Ovary (tissue), 9 donors: Measurements from ENCODE around the gene WDR35. TPM values are rescaled to one million over a fixed set of nuclear protein-coding genes. Genes with fewer than 3 reads are reported as not detected.

Experiments used
- DNase-seq, 5 donors: peaks; one replicate each; pipeline ENCODE4 v3.0.0-alpha.2; 2019 to 2020
- H3K27ac ChIP-seq, 2 donors: fragments of 200-600 bp; one replicate each; pipeline versions ENCODE4 v1.5.1 to v1.8.0; 2019 to 2022
- H3K27me3 ChIP-seq: fragments of 200-600 bp; one replicate; pipeline ENCODE4 v1.8.0; 2022
- H3K36me3 ChIP-seq: fragments of 200-600 bp; sonication (generic); one replicate; pipeline ENCODE4 v1.5.1; 2019
- H3K4me1 ChIP-seq: one replicate; pipeline ENCODE4 v1.8.1; 2013; ENCODE audit warnings: mild to moderate bottlenecking, moderate library complexity; ENCODE audit not compliant: insufficient read depth
- H3K4me3 ChIP-seq: fragments of 200-600 bp; sonication (generic); one replicate; pipeline ENCODE4 v1.5.1; 2017
- H3K9me3 ChIP-seq, 2 donors: fragments of 200-600 bp in 1 of 2; sonication (generic) in 1 of 2; one replicate each; pipeline versions ENCODE4 v1.5.1 to v1.8.1; 2013 to 2019; ENCODE audit warnings: mild to moderate bottlenecking in 1 of 2, moderate library complexity in 1 of 2
- EP300 ChIP-seq: sonication (generic); formaldehyde crosslinking; IDR thresholded peaks from one replicate; pipeline ENCODE4 v1.6.1; 2017; ENCODE audit warnings: antibody characterized with exemption
- POLR2A ChIP-seq: fragments of 450-650 bp; IDR thresholded peaks from one replicate; pipeline ENCODE4 v1.6.1; 2017; ENCODE audit warnings: antibody characterized with exemption, mild to moderate bottlenecking, moderate library complexity
- WGBS, 3 donors: extraction: QIAGEN DNeasy Blood & Tissue Kit in 1 of 3; methylation state at CpG; one replicate each; pipeline versions ENCODE4 v1.1.5 to v1.1.7; 2013 to 2017; 5-methylcytosine and 5-hydroxymethylcytosine counted together
- intact Hi-C, 4 donors: fragments of 100-400 bp; cut with DNase I; formaldehyde crosslinking; loops; one replicate each; pipeline versions ENCODE4 v1.11.0 to v1.15.1; 2022 to 2023
- polyA plus RNA-seq, 2 donors: library from polyadenylated mRNA; stranded (reverse); fragments of 200-250 nt in 1 of 2; fragments of 350-450 nt in 1 of 2; fragmentation: Illumina TruSeq in 1 of 2; extraction: RNeasy Lipid Tissue Mini Kit (QIAGEN cat#74804) in 1 of 2; gene quantifications; one replicate each; pipeline ENCODE4 v1.2.3, GENCODE V29; 2013 to 2014
- total RNA-seq, 7 donors: library from RNA; depleted of rRNA in 2 of 7; stranded (reverse); fragments of >200 nt in 2 of 7; fragmentation: NEBNext Ultra II Directional in 3 of 7; extraction: Animal tissue kit (Norgen Biotek cat#: 25700) in 3 of 7; gene quantifications; one replicate each; pipeline versions ENCODE4 v1.1.0 to v1.2.4, GENCODE V29; 2016 to 2023
- TF ChIP-seq, protein P1 (sequence below), 3 donors: fragments of 450-650 bp in 2 of 3; fragments of 200-600 bp in 1 of 3; IDR thresholded peaks; one replicate each; pipeline versions ENCODE4 v1.5.1 to v1.8.0; 2016 to 2022; ENCODE audit warnings: antibody characterized with exemption in 3 of 3, mild to moderate bottlenecking in 1 of 3
- donor health status: DM: no; HTN: no; CAD: no; lungs with moderate emphysema.
- donor health status: DM: no; HTN: no; CAD: no.
- donor health status: Bipolar disorder and iron deficiency.
- donor health status: DM: yes; HTN: yes; CAD: no.
- donor health status: DM: no; HTN: no; CAD: no.
- donor health status: DM: yes; HTN: yes; CAD: no.

Gene WDR35
- total and polyA plus RNA-seq, 9 donors = 7.1 to 19.3 (median 14.5) TPM

DNA sequence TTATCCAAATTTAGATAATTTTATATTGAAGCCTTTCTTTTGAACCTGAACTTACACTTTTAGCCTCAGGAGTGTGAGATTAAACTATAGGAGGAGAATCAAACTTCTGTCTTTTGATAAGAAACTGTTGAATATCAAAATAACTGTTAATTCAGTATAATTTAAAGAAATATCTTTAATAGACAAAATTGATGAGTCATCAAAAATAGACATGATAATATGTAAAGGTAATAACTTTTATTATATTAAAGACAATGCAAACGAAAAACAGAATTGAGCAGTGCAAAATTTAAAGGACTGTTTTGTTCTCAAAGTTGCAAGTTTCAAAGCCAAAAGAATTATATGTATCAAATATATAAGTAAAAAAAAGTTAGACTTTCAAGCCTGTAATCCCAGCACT lies 2.0 kb upstream of the WDR35 start:
- no peak overlapping the region for H3K4me3 ChIP-seq
- intact Hi-C loops = no loop called here
- DNase-seq = no peak
- no peaks in the 10 kb centered on the region for H3K9me3 ChIP-seq
- H3K4me1 ChIP-seq = peaks cover 3% of the 10 kb centered on the region
- WGBS, 3 donors = 86 to 94% (median 92%) methylated on average over 1 of the region's 1 CpG
- H3K27ac ChIP-seq = no peak overlapping the region
- H3K27me3 ChIP-seq = no peaks in the 10 kb centered on the region
- H3K36me3 ChIP-seq = no peaks in the 10 kb centered on the region
- TF ChIP-seq POLR2A (no peak), EP300 (no peak)
- TF ChIP-seq, protein P1, sequence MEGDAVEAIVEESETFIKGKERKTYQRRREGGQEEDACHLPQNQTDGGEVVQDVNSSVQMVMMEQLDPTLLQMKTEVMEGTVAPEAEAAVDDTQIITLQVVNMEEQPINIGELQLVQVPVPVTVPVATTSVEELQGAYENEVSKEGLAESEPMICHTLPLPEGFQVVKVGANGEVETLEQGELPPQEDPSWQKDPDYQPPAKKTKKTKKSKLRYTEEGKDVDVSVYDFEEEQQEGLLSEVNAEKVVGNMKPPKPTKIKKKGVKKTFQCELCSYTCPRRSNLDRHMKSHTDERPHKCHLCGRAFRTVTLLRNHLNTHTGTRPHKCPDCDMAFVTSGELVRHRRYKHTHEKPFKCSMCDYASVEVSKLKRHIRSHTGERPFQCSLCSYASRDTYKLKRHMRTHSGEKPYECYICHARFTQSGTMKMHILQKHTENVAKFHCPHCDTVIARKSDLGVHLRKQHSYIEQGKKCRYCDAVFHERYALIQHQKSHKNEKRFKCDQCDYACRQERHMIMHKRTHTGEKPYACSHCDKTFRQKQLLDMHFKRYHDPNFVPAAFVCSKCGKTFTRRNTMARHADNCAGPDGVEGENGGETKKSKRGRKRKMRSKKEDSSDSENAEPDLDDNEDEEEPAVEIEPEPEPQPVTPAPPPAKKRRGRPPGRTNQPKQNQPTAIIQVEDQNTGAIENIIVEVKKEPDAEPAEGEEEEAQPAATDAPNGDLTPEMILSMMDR (IDR thresholded peaks at IDR 0.05) = no peak

DNA sequence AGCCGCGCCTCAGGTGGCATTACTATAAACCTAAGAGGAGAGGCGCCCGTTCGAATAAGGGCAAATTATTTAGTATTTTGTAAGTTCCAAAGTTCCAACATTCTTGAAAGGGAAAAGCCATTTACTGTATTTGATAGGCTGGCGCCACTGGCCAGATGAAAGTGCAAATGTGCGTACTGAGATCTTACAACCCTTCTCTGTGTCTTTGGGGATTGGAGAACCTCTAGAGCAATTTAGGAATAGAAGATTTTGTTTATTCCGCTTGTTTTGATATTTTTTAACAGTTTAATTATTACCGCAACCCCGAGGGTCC lies 467 bp upstream of the WDR35 start:
- H3K36me3 ChIP-seq = no peaks in the 10 kb centered on the region
- DNase-seq = no peak
- intact Hi-C loops = no loop called here
- H3K4me3 ChIP-seq = peak overlapping the region; percentile 62
- H3K4me1 ChIP-seq = peaks cover 3% of the 10 kb centered on the region
- no peaks in the 10 kb centered on the region for H3K9me3 ChIP-seq
- no peaks in the 10 kb centered on the region for H3K27me3 ChIP-seq
- 10 to 16% (median 12%) methylated on average over 10 of the region's 10 CpGs for WGBS, 3 donors
- peak overlapping the region in 1 of 2 donors; percentile 11 for H3K27ac ChIP-seq
- no peak for TF ChIP-seq POLR2A
- TF ChIP-seq, protein P1 (IDR thresholded peaks at IDR 0.05) = no peak
- TF ChIP-seq EP300 = no peak

DNA sequence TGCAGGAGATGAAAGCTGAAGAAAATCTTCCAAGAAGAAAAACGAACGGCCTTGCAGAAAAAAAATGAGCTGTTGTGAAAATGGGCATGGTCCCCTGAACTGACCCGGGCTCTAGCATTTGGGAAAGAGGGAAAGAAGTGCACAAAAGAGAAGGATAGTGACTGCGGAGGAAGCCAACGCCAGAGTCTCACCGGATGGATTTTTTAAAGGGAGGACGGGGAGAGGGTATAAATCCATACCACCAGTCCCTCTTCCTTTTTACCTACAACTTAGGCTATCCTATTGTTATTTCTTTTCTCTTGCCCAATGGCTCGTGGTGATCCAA lies 601 bp downstream of the WDR35 start:
- 1 to 4% (median 1%) methylated on average over 8 of the region's 8 CpGs for WGBS, 3 donors
- H3K36me3 ChIP-seq = no peaks in the 10 kb centered on the region
- H3K9me3 ChIP-seq = no peaks in the 10 kb centered on the region
- H3K4me1 ChIP-seq = peaks cover 3% of the 10 kb centered on the region
- TF ChIP-seq EP300 (no peak), POLR2A (no peak)
- TF ChIP-seq, protein P1 (IDR thresholded peaks at IDR 0.05) = no peak
- peak overlapping the region; percentile 62 for H3K4me3 ChIP-seq
- no peaks in the 10 kb centered on the region for H3K27me3 ChIP-seq
- intact Hi-C loops = no loop called here
- H3K27ac ChIP-seq = no peak overlapping the region
- DNase-seq = no peak

DNA sequence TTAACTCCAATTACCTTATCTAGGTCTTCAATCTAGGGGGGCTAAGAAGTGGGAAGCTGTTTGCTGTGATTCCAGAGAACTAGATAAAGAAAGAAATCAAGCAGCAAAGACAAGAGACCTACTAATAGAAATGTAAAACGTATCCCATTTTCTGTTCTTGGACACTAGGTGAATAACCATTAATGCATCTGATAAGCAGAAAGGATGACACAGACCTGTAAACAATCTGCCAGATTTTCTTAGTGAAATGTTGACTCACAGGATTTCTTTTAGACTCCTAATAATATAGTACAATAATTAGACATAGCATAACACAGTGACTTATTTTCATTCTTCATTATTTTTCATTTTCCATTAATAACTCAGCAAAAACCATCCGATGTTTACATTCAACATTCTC lies 1.3 kb downstream of the WDR35 start:
- no peaks in the 10 kb centered on the region for H3K9me3 ChIP-seq
- H3K4me3 ChIP-seq = peak overlapping the region; percentile 62
- 40 to 56% (median 42%) methylated on average over 2 of the region's 2 CpGs for WGBS, 3 donors
- intact Hi-C loops = no loop called here
- H3K36me3 ChIP-seq = no peaks in the 10 kb centered on the region
- no peak for DNase-seq
- H3K27me3 ChIP-seq = no peaks in the 10 kb centered on the region
- peaks cover 3% of the 10 kb centered on the region for H3K4me1 ChIP-seq
- no peak overlapping the region for H3K27ac ChIP-seq
- TF ChIP-seq, protein P1 (IDR thresholded peaks at IDR 0.05) = no peak
- no peak for TF ChIP-seq POLR2A
- no peak for TF ChIP-seq EP300

DNA sequence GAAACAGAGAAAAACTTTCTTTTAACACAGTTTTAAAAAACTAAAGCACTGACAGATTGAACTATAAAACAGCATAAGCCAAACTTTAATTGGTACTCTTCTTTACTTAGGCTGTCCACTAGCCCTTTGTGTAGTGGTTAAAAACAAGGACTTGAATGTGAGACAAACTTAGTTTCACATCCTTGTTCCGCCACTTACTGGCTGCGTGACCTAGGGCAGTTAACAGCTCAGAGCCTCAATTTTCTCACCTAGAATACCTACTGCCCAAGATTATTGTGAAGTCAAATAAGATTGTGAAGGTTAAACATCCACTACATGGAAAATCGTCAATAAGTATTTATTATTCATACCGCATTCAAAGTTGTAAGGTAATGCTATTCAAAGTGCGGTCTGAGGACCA lies 2.0 kb downstream of the WDR35 start:
- intact Hi-C loops = no loop called here
- no peaks in the 10 kb centered on the region for H3K27me3 ChIP-seq
- no peak for DNase-seq
- H3K27ac ChIP-seq = no peak overlapping the region
- TF ChIP-seq EP300 (no peak), POLR2A (no peak)
- TF ChIP-seq, protein P1 (IDR thresholded peaks at IDR 0.05) = no peak
- no peaks in the 10 kb centered on the region for H3K9me3 ChIP-seq
- no peak overlapping the region for H3K4me3 ChIP-seq
- 94 to 97% (median 96%) methylated on average over 5 of the region's 5 CpGs for WGBS, 3 donors
- H3K4me1 ChIP-seq = peaks cover 3% of the 10 kb centered on the region
- no peaks in the 10 kb centered on the region for H3K36me3 ChIP-seq
